Chondrocyte (in vitro differentiated cells): Measurements from ENCODE around the gene PARP12. TPM values are rescaled to one million over a fixed set of nuclear protein-coding genes. Genes with fewer than 3 reads are reported as not detected.

ENCODE experiments used
- DNase-seq: peaks from one replicate; pipeline ENCODE4 v3.0.0; 2021; ENCODE audit warnings: mixed read lengths, low spot score
- H3K27ac Mint-ChIP-seq: one replicate; pipeline ENCODE4 v1.8.0; 2021; ENCODE audit warnings: mild to moderate bottlenecking, moderate library complexity, mixed read lengths; ENCODE audit not compliant: unreplicated experiment
- H3K27me3 Mint-ChIP-seq: 2 replicates; pipeline ENCODE4 v1.8.0; 2021; ENCODE audit warnings: low read depth, mixed read lengths
- H3K36me3 Mint-ChIP-seq: 2 replicates; pipeline ENCODE4 v1.8.0; 2021; ENCODE audit warnings: low read depth, mixed read lengths
- H3K4me1 Mint-ChIP-seq: 2 replicates; pipeline ENCODE4 v1.8.0; 2021; ENCODE audit warnings: low read depth, mild to moderate bottlenecking, mixed read lengths
- H3K4me3 Mint-ChIP-seq: one replicate; pipeline ENCODE4 v1.8.0; 2021; ENCODE audit warnings: mild to moderate bottlenecking, moderate library complexity, mixed read lengths; ENCODE audit not compliant: unreplicated experiment
- H3K9me3 Mint-ChIP-seq: 2 replicates; pipeline ENCODE4 v1.8.0; 2021; ENCODE audit warnings: low read depth, mixed read lengths
- CTCF ChIP-seq: fragments of 200-600 bp; sonication (generic); IDR thresholded peaks from 2 replicates; pipeline ENCODE4 v1.5.0; 2021; ENCODE audit warnings: antibody characterized with exemption, mild to moderate bottlenecking, moderate library complexity
- total RNA-seq: library from RNA; stranded (reverse); gene quantifications from 3 replicates; pipeline ENCODE4 v1.2.1, GENCODE V29; 2021

The PARP12 gene
- total RNA-seq, 1 donor from 2014 or later = 9.8 TPM

- H3K27me3 Mint-ChIP-seq = peaks cover 4% of the 10 kb centered on the region
- TF ChIP-seq CTCF = peak; percentile 68
- H3K36me3 Mint-ChIP-seq = no peaks in the 10 kb centered on the region
- DNase-seq = peak; percentile 64
- no peak overlapping the region for H3K27ac Mint-ChIP-seq
- no peaks in the 10 kb centered on the region for H3K4me1 Mint-ChIP-seq
- no peaks in the 10 kb centered on the region for H3K9me3 Mint-ChIP-seq
- no peak overlapping the region for H3K4me3 Mint-ChIP-seq
Measured at GRCh38 chr7:140005754-140006503, 56.8 kb downstream of the PARP12 start.

- Mint-ChIP-seq H3K4me1 (no peaks in the 10 kb centered on the region), H3K27me3 (peaks cover 4% of the 10 kb centered on the region)
Measured at GRCh38 chr7:140005341-140005740, 57.4 kb downstream of the PARP12 start.

GRCh38 chr7:140004672-140005071, 58.1 kb downstream of the PARP12 start:
- DNase-seq = peak; percentile 78
- Mint-ChIP-seq H3K4me3 (no peak overlapping the region), H3K4me1 (no peaks in the 10 kb centered on the region), H3K27ac (no peak overlapping the region), H3K9me3 (no peaks in the 10 kb centered on the region), H3K36me3 (no peaks in the 10 kb centered on the region), H3K27me3 (peaks cover 2% of the 10 kb centered on the region)
- no peak for TF ChIP-seq CTCF

More at GRCh38 chr7:140005341-140005740, 57.4 kb downstream of the PARP12 start:
- H3K36me3 Mint-ChIP-seq = no peaks in the 10 kb centered on the region
- H3K27ac Mint-ChIP-seq = no peak overlapping the region
- H3K9me3 Mint-ChIP-seq = no peaks in the 10 kb centered on the region
- no peak overlapping the region for H3K4me3 Mint-ChIP-seq
- TF ChIP-seq CTCF = no peak
- DNase-seq = peak; percentile 25

- peak; percentile 82 for TF ChIP-seq CTCF
- no peak overlapping the region for H3K4me3 Mint-ChIP-seq
- peaks cover 2% of the 10 kb centered on the region for H3K27me3 Mint-ChIP-seq
- DNase-seq = peak; percentile 17
- H3K36me3 Mint-ChIP-seq = no peaks in the 10 kb centered on the region
- H3K27ac Mint-ChIP-seq = no peak overlapping the region
- H3K4me1 Mint-ChIP-seq = no peaks in the 10 kb centered on the region
- H3K9me3 Mint-ChIP-seq = no peaks in the 10 kb centered on the region
Measured at GRCh38 chr7:140003913-140004382, 58.8 kb downstream of the PARP12 start.

- Mint-ChIP-seq H3K27me3 (no peaks in the 10 kb centered on the region), H3K4me3 (no peak overlapping the region), H3K36me3 (no peaks in the 10 kb centered on the region), H3K4me1 (peaks cover 1% of the 10 kb centered on the region), H3K27ac (no peak overlapping the region), H3K9me3 (no peaks in the 10 kb centered on the region)
- DNase-seq = peak; percentile 51
- TF ChIP-seq CTCF = no peak
Measured at GRCh38 chr7:140000666-140001268, 62.0 kb downstream of the PARP12 start.
